Kidney (tissue), 22 donors: ENCODE results near the gene OR7G1. TPM values are rescaled to one million over a fixed set of nuclear protein-coding genes. Genes with fewer than 3 reads are reported as not detected.

Source experiments
- DNase-seq, 5 donors: peaks; one replicate each; pipeline ENCODE4 v3.0.0-alpha.2; 2013 to 2020
- FAIRE-seq: peaks from 2 replicates; lab custom pipeline; 2012; peaks lifted over from hg19 to GRCh38; lab: Jason Lieb, UNC
- H3K27ac ChIP-seq, 2 donors: one replicate each; pipeline ENCODE4 v1.7.0; 2013; ENCODE audit warnings: low read depth in 2 of 2, low read length in 2 of 2, inconsistent platforms in 1 of 2
- H3K27me3 ChIP-seq: one replicate; pipeline ENCODE4 v1.7.1; 2013; ENCODE audit warnings: low read length, inconsistent platforms; ENCODE audit not compliant: control insufficient read depth, insufficient read depth
- H3K36me3 ChIP-seq, 3 donors: one replicate each; pipeline versions ENCODE4 v1.7.0 to v1.7.1; 2013; ENCODE audit warnings: low read length in 3 of 3, control low read depth in 1 of 3, inconsistent platforms in 1 of 3; ENCODE audit not compliant: insufficient read depth in 3 of 3, control insufficient read depth in 2 of 3
- H3K4me1 ChIP-seq, 3 donors: one replicate each; pipeline versions ENCODE4 v1.7.0 to v1.7.1; 2013; ENCODE audit warnings: low read length in 3 of 3, inconsistent platforms in 1 of 3, low read depth in 1 of 3; ENCODE audit not compliant: control insufficient read depth in 2 of 3, insufficient read depth in 2 of 3
- H3K4me3 ChIP-seq, 3 donors: one replicate each; pipeline versions ENCODE4 v1.7.0 to v1.8.1; 2013; ENCODE audit warnings: low read length in 3 of 3, control low read depth in 1 of 3, inconsistent platforms in 1 of 3
- H3K9ac ChIP-seq, 3 donors: one replicate each; pipeline versions ENCODE4 v1.7.0 to v1.7.1; 2013; ENCODE audit warnings: low read length in 3 of 3, control low read depth in 1 of 3, inconsistent platforms in 1 of 3
- H3K9me3 ChIP-seq, 3 donors: one replicate each; pipeline versions ENCODE4 v1.7.0 to v1.7.1; 2013; ENCODE audit warnings: low read length in 3 of 3, control low read depth in 1 of 3, inconsistent platforms in 1 of 3; ENCODE audit not compliant: control insufficient read depth in 2 of 3, insufficient read depth in 1 of 3
- CTCF ChIP-seq: IDR thresholded peaks from 3 replicates; pipeline ENCODE4 v1.5.1; 2012; ENCODE audit warnings: mild to moderate bottlenecking, moderate library complexity, borderline replicate concordance; ENCODE audit not compliant: insufficient read depth; ENCODE audit errors: extremely low read depth
- intact Hi-C: fragments of 100-400 bp; cut with DNase I; formaldehyde crosslinking; loops from one replicate; pipeline ENCODE4 v1.11.1; 2022
- long read RNA-seq, 10 donors: library from polyadenylated mRNA in 1 of 10; unstranded in 1 of 10; transcript quantifications; one replicate each; pipeline ENCODE4 v2.0.0 and lab custom pipeline, GENCODE V29; 2021 to 2026
- polyA plus RNA-seq: library from polyadenylated mRNA; stranded (reverse); fragments of 350-450 nt; fragmentation: Illumina TruSeq; extraction: RNeasy Lipid Tissue Mini Kit (QIAGEN cat#74804); gene quantifications from one replicate; pipeline ENCODE4 v1.2.3, GENCODE V29; 2014; ENCODE audit warnings: low read depth, low replicate concordance; ENCODE audit not compliant: insufficient read depth
- total RNA-seq: library from RNA; stranded (reverse); fragmentation: NEBNext Ultra II Directional; extraction: Animal tissue kit (Norgen Biotek cat#: 25700); gene quantifications from one replicate; pipeline ENCODE4 v1.2.1, GENCODE V29; 2021
- donor health status: control.
- donor health status: control.
- donor health status: control.
- donor health status: control.
- donor health status: control.
- donor health status: DM: yes; HTN: yes; CAD: no.
- donor health status: Normal renal cell carcinoma (clear cell type).

Gene OR7G1
- total RNA-seq (not detected), polyA plus RNA-seq (not detected)
- long read RNA-seq, donor 1: 0 reads
- long read RNA-seq, donor 2: 0 reads
- long read RNA-seq, donor 3: 0 reads
- long read RNA-seq, donor 4: 0 reads
- long read RNA-seq, donor 5: 0 reads
- long read RNA-seq, donor 6: 0 reads
- long read RNA-seq, donor 7: 0 reads
- long read RNA-seq, donor 8, partial matches to known transcripts: 0 of 1 reads
- long read RNA-seq, donor 8, other reads (novel, unspliced or antisense): 0 of 1 reads
- long read RNA-seq, donor 9: 0 reads
- long read RNA-seq, donor 10: 0 reads

GRCh38 chr19:9115307-9115813, at the start of gene OR7G1:
Gene OR7G1, minus strand, starts transcription at chr19:9115763. Its CDS starts 0 bp downstream, at chr19:9115763.
- no peaks in the 10 kb centered on the region for H3K36me3 ChIP-seq
- H3K9ac ChIP-seq: no peak within 1 kb of the TSS
- FAIRE-seq: no peak
- no peak within 1 kb of the TSS for H3K4me3 ChIP-seq
- H3K27ac ChIP-seq: no peak within 1 kb of the TSS
- intact Hi-C loops: no loop called here
- no peaks in the 10 kb centered on the region for H3K9me3 ChIP-seq
- no peak for DNase-seq
- TF ChIP-seq CTCF: no peak
- H3K4me1 ChIP-seq: no peaks in the 10 kb centered on the region
- no peaks in the 10 kb centered on the region for H3K27me3 ChIP-seq

- Histone ChIP-seq H3K27me3 (no peaks in the 10 kb centered on the region), H3K27ac (no peak overlapping the region), H3K4me3 (no peak overlapping the region), H3K9ac (no peak overlapping the region), H3K36me3 (peaks cover 8 to 41% (median 21%) of the 10 kb centered on the region in 3 donors), H3K9me3 (peaks cover 0 to 7% (median 1%) of the 10 kb centered on the region in 3 donors), H3K4me1 (no peaks in the 10 kb centered on the region)
- no peak for TF ChIP-seq CTCF
- FAIRE-seq (no peak), DNase-seq (no peak)
- intact Hi-C loops: no loop called here
Observed at GRCh38 chr19:9165261-9165660, 49.7 kb upstream of the OR7G1 start.

GRCh38 chr19:9161427-9161826, 45.9 kb upstream of the OR7G1 start:
- FAIRE-seq (no peak), DNase-seq (no peak)
- TF ChIP-seq CTCF: no peak
- Histone ChIP-seq H3K4me1 (no peaks in the 10 kb centered on the region), H3K9ac (no peak overlapping the region), H3K4me3 (no peak overlapping the region), H3K27ac (no peak overlapping the region), H3K36me3 (peaks cover 25 to 63% (median 55%) of the 10 kb centered on the region in 3 donors), H3K27me3 (no peaks in the 10 kb centered on the region), H3K9me3 (peaks cover 0 to 18% (median 3%) of the 10 kb centered on the region in 3 donors)
- intact Hi-C loops: no loop called here
